Fibroblast of villous mesenchyme (primary cell): ENCODE data around the gene KCNQ1. TPM values are rescaled to one million over a fixed set of nuclear protein-coding genes. Genes with fewer than 3 reads are reported as not detected.
A peak's percentile ranks its signal among the peaks of the same experiment; 100 is the strongest.

Source experiments
- DNase-seq: peaks from one replicate; pipeline ENCODE4 v3.0.0-alpha.2; 2010; ENCODE audit warnings: low read depth
- H3K4me3 ChIP-seq: 2 replicates; pipeline ENCODE4 v1.5.1; 2011; ENCODE audit warnings: low read depth, mild to moderate bottlenecking, low read length
- total RNA-seq: library from RNA; depleted of rRNA; stranded (reverse); fragments of >200 nt; gene quantifications from 2 replicates; pipeline ENCODE4 v1.2.3, GENCODE V29; 2012
- TF ChIP-seq, protein P1 (sequence below): IDR thresholded peaks from 2 replicates; pipeline ENCODE4 v1.5.1; 2012; ENCODE audit warnings: low read depth, mild to moderate bottlenecking, low read length; ENCODE audit not compliant: insufficient read depth

The KCNQ1 gene
- total RNA-seq, 1 donor: not detected

DNA sequence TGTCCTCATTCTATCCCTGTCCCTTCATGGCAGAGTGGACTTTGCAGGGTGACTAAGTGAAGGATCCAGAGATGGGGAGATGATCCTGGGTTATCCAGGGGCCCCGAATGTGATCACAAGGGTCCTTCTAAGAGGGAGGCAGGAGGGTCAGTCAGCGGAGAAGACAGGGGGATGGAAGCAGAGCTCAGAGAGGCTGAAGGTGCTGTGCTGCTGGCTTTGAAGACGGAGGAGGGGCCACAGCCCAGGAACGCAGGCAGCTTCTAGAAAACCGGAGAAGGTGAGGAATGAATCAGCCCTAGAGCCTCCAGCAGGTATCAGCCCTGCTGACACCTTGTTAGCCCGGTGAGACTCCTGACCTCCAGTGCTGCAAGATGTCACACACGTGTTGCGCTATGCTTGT is 377.1 kb downstream of the KCNQ1 start:
- TF ChIP-seq, protein P1, sequence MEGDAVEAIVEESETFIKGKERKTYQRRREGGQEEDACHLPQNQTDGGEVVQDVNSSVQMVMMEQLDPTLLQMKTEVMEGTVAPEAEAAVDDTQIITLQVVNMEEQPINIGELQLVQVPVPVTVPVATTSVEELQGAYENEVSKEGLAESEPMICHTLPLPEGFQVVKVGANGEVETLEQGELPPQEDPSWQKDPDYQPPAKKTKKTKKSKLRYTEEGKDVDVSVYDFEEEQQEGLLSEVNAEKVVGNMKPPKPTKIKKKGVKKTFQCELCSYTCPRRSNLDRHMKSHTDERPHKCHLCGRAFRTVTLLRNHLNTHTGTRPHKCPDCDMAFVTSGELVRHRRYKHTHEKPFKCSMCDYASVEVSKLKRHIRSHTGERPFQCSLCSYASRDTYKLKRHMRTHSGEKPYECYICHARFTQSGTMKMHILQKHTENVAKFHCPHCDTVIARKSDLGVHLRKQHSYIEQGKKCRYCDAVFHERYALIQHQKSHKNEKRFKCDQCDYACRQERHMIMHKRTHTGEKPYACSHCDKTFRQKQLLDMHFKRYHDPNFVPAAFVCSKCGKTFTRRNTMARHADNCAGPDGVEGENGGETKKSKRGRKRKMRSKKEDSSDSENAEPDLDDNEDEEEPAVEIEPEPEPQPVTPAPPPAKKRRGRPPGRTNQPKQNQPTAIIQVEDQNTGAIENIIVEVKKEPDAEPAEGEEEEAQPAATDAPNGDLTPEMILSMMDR: no peak
- DNase-seq: no peak

GRCh38 chr11:2824851-2825250 is 380.0 kb downstream of the KCNQ1 start:
- H3K4me3 ChIP-seq: no peak overlapping the region
- TF ChIP-seq, protein P1: no peak
- no peak for DNase-seq

More for the DNA sequence above, 377.1 kb downstream of the KCNQ1 start:
- no peak overlapping the region for H3K4me3 ChIP-seq

GRCh38 chr11:2825261-2825888 is 380.6 kb downstream of the KCNQ1 start:
- no peak overlapping the region for H3K4me3 ChIP-seq
- DNase-seq: peak; percentile 90
- TF ChIP-seq, protein P1: peak; percentile 30

DNA sequence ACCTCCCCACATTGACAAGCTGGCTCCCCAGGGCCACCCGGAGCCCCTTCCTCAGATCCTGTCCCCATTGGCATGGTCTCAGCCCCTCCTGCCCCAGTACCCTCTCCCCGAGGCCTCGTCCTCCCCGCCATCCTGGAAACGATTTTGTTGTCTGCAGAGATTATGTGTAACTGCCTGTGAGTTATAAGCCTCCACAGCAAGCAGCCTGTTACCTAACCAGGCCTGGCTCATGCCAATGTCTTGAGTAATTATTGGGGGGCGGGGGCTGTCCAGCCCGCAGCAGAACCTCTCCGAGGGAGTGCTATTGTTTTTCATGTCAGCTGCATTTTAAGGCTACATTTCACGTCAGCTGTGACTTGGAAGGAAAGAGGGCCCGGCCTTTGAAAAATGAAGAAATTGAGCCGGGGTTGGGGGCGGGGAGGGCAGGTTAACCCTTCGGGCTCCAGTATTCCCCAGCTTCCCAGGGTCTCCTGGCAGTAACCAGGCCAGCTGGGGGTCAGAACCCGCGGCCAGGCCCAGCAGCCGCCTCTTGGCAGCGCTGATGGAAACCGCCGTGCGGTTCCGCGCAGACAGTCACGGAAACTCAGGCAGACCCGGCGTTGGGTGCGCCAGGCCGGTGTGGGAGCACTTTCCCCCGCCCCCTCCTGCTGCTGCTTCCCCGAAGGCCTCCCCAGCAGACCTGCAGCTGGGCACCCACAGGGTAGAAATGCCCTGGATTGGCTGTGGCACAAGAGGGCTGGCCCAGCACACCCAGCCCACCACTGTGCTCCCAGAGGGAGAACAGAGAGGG is 381.3 kb downstream of the KCNQ1 start:
- H3K4me3 ChIP-seq: peak overlapping the region; percentile 6
- TF ChIP-seq, protein P1: no peak
- DNase-seq: peak; percentile 98

DNA sequence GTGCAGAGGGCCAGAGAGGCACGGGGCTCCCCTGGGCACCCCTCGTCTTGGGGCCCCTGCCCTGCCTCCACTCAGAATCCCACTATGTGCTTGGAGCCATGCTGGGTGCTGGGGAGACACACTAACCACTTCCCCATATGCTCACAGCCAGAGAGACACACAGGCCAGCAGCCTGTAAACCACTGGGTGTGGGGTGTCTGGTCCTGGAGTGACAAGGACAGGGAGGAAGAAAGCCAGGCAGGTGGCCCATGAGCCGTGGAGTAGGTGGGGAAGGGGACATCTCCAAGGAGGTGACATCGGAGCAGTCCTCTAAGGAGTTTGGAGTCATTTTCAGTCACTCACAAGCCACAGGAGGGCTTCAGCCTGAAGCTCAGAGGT is 381.9 kb downstream of the KCNQ1 start:
- TF ChIP-seq, protein P1: no peak
- DNase-seq: no peak
- no peak overlapping the region for H3K4me3 ChIP-seq

DNA sequence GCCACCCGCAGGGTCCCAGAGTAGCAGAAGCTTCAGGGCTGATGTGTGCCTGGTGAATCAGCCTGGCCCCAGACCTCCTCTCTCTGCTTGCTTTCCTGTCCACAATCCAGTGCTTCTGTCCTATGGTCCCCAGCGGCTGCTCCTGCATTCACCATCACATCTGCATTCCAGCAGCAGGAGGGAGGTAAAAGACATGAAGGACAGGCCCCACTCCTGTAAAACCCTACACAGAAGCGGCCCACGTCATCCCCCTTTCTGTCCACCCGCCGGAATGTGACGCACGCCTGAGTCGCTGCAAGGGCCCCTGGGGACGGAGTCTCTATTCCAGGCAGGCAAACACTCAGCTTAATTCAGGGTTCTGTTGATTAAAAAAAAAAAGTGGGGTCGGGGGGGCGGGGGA is 382.4 kb downstream of the KCNQ1 start:
- no peak overlapping the region for H3K4me3 ChIP-seq
- no peak for DNase-seq
- TF ChIP-seq, protein P1: no peak
